SK-N-SH treated with all-trans-retinoic acid at 6 μM for 48 hours (cell line): Measurements from ENCODE around the gene USH2A.

ENCODE experiments used
- CSDC2 ChIP-seq: fragments of 250-450 bp; sonication (Bioruptor Pico); IDR thresholded peaks from 2 replicates; pipeline ENCODE4 v1.5.0; 2020; ENCODE audit warnings: mild to moderate bottlenecking, moderate library complexity
- GLIS3 ChIP-seq: fragments of 250-450 bp; sonication (Bioruptor Pico); IDR thresholded peaks from 2 replicates; pipeline ENCODE4 v1.5.0; 2020; ENCODE audit warnings: mild to moderate bottlenecking, moderate library complexity
- POU6F1 ChIP-seq: fragments of 250-450 bp; sonication (Bioruptor Pico); IDR thresholded peaks from 2 replicates; pipeline ENCODE4 v1.8.0; 2021; ENCODE audit warnings: low read depth, mild to moderate bottlenecking, moderate library complexity, borderline replicate concordance
- SNAI2 ChIP-seq: fragments of 250-450 bp; sonication (Bioruptor Pico); IDR thresholded peaks from 2 replicates; pipeline ENCODE4 v1.5.0; 2020; ENCODE audit warnings: mild to moderate bottlenecking, moderate library complexity
- ZNF70 ChIP-seq: fragments of 450-650 bp; formaldehyde crosslinking; IDR thresholded peaks from 2 replicates; pipeline ENCODE4 v1.5.0; 2020; ENCODE audit warnings: mild to moderate bottlenecking, moderate library complexity

- TF ChIP-seq SNAI2 (CRISPR knock-in tag) (no peak), GLIS3 (CRISPR knock-in tag) (no peak), ZNF70 (CRISPR knock-in tag) (no peak), POU6F1 (CRISPR knock-in tag) (no peak), CSDC2 (CRISPR knock-in tag) (no peak)
Measured at GRCh38 chr1:215793180-215793579, 630.1 kb downstream of the USH2A start.
